HEK293 (cell line): ENCODE data around the gene BLVRA.

Experiments
- IKZF3 ChIP-seq: fragments of 450-650 bp; IDR thresholded peaks from 2 replicates; pipeline ENCODE4 v1.5.0; 2018; ENCODE audit warnings: missing biosample characterization, mild to moderate bottlenecking, missing genetic modification characterization, moderate library complexity
- KLF1 ChIP-seq: fragments of 450-650 bp; formaldehyde crosslinking; IDR thresholded peaks from 2 replicates; pipeline ENCODE4 v1.5.1; 2016; ENCODE audit warnings: missing biosample characterization, missing genetic modification characterization
- MYNN ChIP-seq: fragments of 450-650 bp; formaldehyde crosslinking; IDR thresholded peaks from 2 replicates; pipeline ENCODE4 v1.5.1; 2016; ENCODE audit warnings: missing biosample characterization, missing genetic modification characterization, borderline replicate concordance
- RBAK ChIP-seq: fragments of 450-650 bp; formaldehyde crosslinking; IDR thresholded peaks from 2 replicates; pipeline ENCODE4 v1.5.1; 2016; ENCODE audit warnings: missing biosample characterization, missing genetic modification characterization
- SP7 ChIP-seq: fragments of 450-650 bp; formaldehyde crosslinking; IDR thresholded peaks from 2 replicates; pipeline ENCODE4 v1.5.1; 2016; ENCODE audit warnings: missing biosample characterization, missing genetic modification characterization
- TRIM28 ChIP-seq: IDR thresholded peaks from 2 replicates; pipeline ENCODE4 v1.6.1; 2011; ENCODE audit warnings: low read length, control low read depth, borderline replicate concordance
- ZBTB8A ChIP-seq: fragments of 450-650 bp; formaldehyde crosslinking; IDR thresholded peaks from 2 replicates; pipeline ENCODE4 v1.5.1; 2016; ENCODE audit warnings: missing biosample characterization, missing genetic modification characterization
- ZFP37 ChIP-seq: fragments of 450-650 bp; formaldehyde crosslinking; IDR thresholded peaks from 2 replicates; pipeline ENCODE4 v1.5.1; 2016; ENCODE audit warnings: missing biosample characterization, missing genetic modification characterization
- ZNF10 ChIP-seq: fragments of 450-650 bp; formaldehyde crosslinking; IDR thresholded peaks from 2 replicates; pipeline ENCODE4 v1.5.1; 2017; ENCODE audit warnings: missing biosample characterization, missing genetic modification characterization
- ZNF140 ChIP-seq: fragments of 450-650 bp; formaldehyde crosslinking; IDR thresholded peaks from 2 replicates; pipeline ENCODE4 v1.5.1; 2016; ENCODE audit warnings: missing biosample characterization, missing genetic modification characterization
- ZNF211 ChIP-seq: fragments of 450-650 bp; formaldehyde crosslinking; IDR thresholded peaks from 2 replicates; pipeline ENCODE4 v1.5.1; 2016; ENCODE audit warnings: low read depth, missing biosample characterization, missing genetic modification characterization
- ZNF274 ChIP-seq, 2 experiments: fragments of 200-500 bp in 1 of 2; fragments of 450-650 bp in 1 of 2; sonication (Bioruptor generic) in 1 of 2; formaldehyde crosslinking in 1 of 2; IDR thresholded peaks; 2 replicates each; pipeline versions ENCODE4 v1.5.1 to v1.6.1; 2014 to 2016; ENCODE audit warnings: borderline replicate concordance in 1 of 2, inconsistent platforms in 1 of 2, low read length in 1 of 2, missing biosample characterization in 1 of 2, missing genetic modification characterization in 1 of 2
- ZNF302 ChIP-seq: fragments of 450-650 bp; formaldehyde crosslinking; IDR thresholded peaks from 2 replicates; pipeline ENCODE4 v1.5.1; 2016; ENCODE audit warnings: missing biosample characterization, missing genetic modification characterization, low read depth
- ZNF311 ChIP-seq: fragments of 450-650 bp; formaldehyde crosslinking; IDR thresholded peaks from 2 replicates; pipeline ENCODE4 v1.5.1; 2017; ENCODE audit warnings: missing biosample characterization, missing genetic modification characterization, borderline replicate concordance
- ZNF324 ChIP-seq: fragments of 450-650 bp; formaldehyde crosslinking; IDR thresholded peaks from 2 replicates; pipeline ENCODE4 v1.5.1; 2016; ENCODE audit warnings: missing biosample characterization, missing genetic modification characterization
- ZNF510 ChIP-seq: fragments of 450-650 bp; formaldehyde crosslinking; IDR thresholded peaks from 2 replicates; pipeline ENCODE4 v1.5.1; 2018; ENCODE audit warnings: mild to moderate bottlenecking, missing genetic modification characterization, missing biosample characterization; ENCODE audit not compliant: insufficient replicate concordance
- ZNF600 ChIP-seq: fragments of 450-650 bp; formaldehyde crosslinking; IDR thresholded peaks from 2 replicates; pipeline ENCODE4 v1.5.1; 2016; ENCODE audit warnings: missing biosample characterization, missing genetic modification characterization
- ZNF623 ChIP-seq: fragments of 450-650 bp; formaldehyde crosslinking; IDR thresholded peaks from 2 replicates; pipeline ENCODE4 v1.5.1; 2016; ENCODE audit warnings: missing biosample characterization, missing genetic modification characterization
- ZNF701 ChIP-seq: fragments of 450-650 bp; formaldehyde crosslinking; IDR thresholded peaks from 2 replicates; pipeline ENCODE4 v1.5.1; 2016; ENCODE audit warnings: missing biosample characterization, missing genetic modification characterization
- ZNF707 ChIP-seq: fragments of 450-650 bp; formaldehyde crosslinking; IDR thresholded peaks from 2 replicates; pipeline ENCODE4 v1.5.1; 2016; ENCODE audit warnings: missing biosample characterization, missing genetic modification characterization
- ZNF76 ChIP-seq: fragments of 450-650 bp; formaldehyde crosslinking; IDR thresholded peaks from 2 replicates; pipeline ENCODE4; 2016; ENCODE audit warnings: low read depth, missing biosample characterization, missing genetic modification characterization, borderline replicate concordance
- TF ChIP-seq, protein P1 (sequence below): fragments of 450-650 bp; formaldehyde crosslinking; IDR thresholded peaks from 2 replicates; pipeline ENCODE4 v1.5.1; 2017; ENCODE audit warnings: missing biosample characterization, missing genetic modification characterization
- TF ChIP-seq, protein P2 (sequence below): fragments of 450-650 bp; formaldehyde crosslinking; optimal IDR thresholded peaks from 2 replicates; pipeline ENCODE3; 2016; ENCODE audit warnings: missing biosample characterization, mild to moderate bottlenecking, missing genetic modification characterization
- TF ChIP-seq, protein P3 (sequence below): fragments of 450-650 bp; formaldehyde crosslinking; IDR thresholded peaks from 2 replicates; pipeline ENCODE4 v1.5.1; 2016; ENCODE audit warnings: missing biosample characterization, missing genetic modification characterization, borderline replicate concordance
- TF ChIP-seq, protein P4 (sequence below): fragments of 450-650 bp; formaldehyde crosslinking; IDR thresholded peaks from 2 replicates; pipeline ENCODE4 v1.5.1; 2016; ENCODE audit warnings: missing biosample characterization, missing genetic modification characterization
- TF ChIP-seq, protein P5 (sequence below): fragments of 450-650 bp; formaldehyde crosslinking; IDR thresholded peaks from 2 replicates; pipeline ENCODE4 v1.5.0; 2017; ENCODE audit warnings: missing biosample characterization, missing genetic modification characterization, borderline replicate concordance

Gene BLVRA

DNA sequence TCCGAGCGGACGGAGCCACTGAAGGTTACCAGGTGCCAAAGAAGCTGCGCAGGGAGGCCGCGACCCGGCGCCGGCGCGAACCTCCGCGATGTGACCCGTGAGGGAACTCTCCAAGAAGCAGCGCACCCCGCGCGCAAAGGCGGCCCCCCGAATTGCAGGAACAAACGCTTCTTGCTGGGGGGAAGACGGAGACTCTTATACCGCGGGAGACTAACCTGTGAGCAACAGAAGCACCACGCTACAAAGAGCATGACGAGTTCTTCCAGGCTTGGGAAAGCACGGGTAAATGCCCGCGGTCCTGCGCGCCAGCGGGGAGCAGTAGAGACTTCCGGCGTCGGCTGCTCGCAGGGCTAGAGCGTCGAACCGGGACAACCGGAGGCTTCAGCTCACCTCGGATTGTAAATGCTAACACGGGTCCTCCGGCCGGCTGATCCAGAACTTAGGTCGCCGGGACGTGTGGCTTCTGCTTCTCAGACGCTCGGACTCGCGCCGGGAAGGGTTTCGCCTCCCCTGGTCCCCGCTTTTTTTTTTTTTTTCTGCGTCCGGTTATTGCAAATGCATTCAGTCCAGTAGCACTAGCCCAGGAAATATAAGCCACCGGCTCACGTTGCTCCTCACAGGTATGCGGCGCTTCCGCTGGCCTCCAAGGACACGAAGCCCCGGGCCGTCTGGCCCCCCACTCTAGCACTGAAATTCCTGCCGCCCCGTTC, 29.1 kb upstream of the BLVRA start, which contains the start of gene COA1 (continued):
- TF ChIP-seq, protein P1, sequence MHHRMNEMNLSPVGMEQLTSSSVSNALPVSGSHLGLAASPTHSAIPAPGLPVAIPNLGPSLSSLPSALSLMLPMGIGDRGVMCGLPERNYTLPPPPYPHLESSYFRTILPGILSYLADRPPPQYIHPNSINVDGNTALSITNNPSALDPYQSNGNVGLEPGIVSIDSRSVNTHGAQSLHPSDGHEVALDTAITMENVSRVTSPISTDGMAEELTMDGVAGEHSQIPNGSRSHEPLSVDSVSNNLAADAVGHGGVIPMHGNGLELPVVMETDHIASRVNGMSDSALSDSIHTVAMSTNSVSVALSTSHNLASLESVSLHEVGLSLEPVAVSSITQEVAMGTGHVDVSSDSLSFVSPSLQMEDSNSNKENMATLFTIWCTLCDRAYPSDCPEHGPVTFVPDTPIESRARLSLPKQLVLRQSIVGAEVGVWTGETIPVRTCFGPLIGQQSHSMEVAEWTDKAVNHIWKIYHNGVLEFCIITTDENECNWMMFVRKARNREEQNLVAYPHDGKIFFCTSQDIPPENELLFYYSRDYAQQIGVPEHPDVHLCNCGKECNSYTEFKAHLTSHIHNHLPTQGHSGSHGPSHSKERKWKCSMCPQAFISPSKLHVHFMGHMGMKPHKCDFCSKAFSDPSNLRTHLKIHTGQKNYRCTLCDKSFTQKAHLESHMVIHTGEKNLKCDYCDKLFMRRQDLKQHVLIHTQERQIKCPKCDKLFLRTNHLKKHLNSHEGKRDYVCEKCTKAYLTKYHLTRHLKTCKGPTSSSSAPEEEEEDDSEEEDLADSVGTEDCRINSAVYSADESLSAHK (tag by site-specific recombination) = 0 out of 2 replicates have a peak, but pooled peaks have one; percentile 29
- TF ChIP-seq ZFP37 (tag by site-specific recombination) (peak; percentile 82; the same call in 1 of the 2 replicates), ZNF311 (tag by site-specific recombination) (no peak), ZNF10 (tag by site-specific recombination) (no peak; the same call in 1 of the 2 replicates), ZNF140 (tag by site-specific recombination) (no peak), ZNF701 (tag by site-specific recombination) (no peak), SP7 (tag by site-specific recombination) (peak; percentile 86), ZNF600 (peak; percentile 90), ZNF707 (tag by site-specific recombination) (no peak), ZNF211 (tag by site-specific recombination) (no peak), RBAK (tag by site-specific recombination) (no peak), ZNF623 (tag by site-specific recombination) (no peak), ZNF510 (no peak), ZNF324 (tag by site-specific recombination) (peak; percentile 62; the same call in 1 of the 2 replicates), ZNF274 (IDR thresholded peaks at IDR 0.05; ENCODE audit: low read length) (no peak), ZNF274 (tag by site-specific recombination; IDR thresholded peaks at IDR 0.05; ENCODE audit: borderline replicate concordance) (no peak), IKZF3 (tag by site-specific recombination) (no peak; the same call in 1 of the 2 replicates), TRIM28 (no peak), MYNN (tag by site-specific recombination) (no peak), ZBTB8A (tag by site-specific recombination) (no peak), KLF1 (tag by site-specific recombination) (no peak), ZNF302 (tag by site-specific recombination) (no peak), ZNF76 (peak; percentile 72)
- TF ChIP-seq, protein P2, sequence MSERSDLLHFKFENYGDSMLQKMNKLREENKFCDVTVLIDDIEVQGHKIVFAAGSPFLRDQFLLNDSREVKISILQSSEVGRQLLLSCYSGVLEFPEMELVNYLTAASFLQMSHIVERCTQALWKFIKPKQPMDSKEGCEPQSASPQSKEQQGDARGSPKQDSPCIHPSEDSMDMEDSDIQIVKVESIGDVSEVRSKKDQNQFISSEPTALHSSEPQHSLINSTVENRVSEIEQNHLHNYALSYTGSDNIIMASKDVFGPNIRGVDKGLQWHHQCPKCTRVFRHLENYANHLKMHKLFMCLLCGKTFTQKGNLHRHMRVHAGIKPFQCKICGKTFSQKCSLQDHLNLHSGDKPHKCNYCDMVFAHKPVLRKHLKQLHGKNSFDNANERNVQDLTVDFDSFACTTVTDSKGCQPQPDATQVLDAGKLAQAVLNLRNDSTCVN (tag by site-specific recombination) = peak; percentile 82
- TF ChIP-seq, protein P3, sequence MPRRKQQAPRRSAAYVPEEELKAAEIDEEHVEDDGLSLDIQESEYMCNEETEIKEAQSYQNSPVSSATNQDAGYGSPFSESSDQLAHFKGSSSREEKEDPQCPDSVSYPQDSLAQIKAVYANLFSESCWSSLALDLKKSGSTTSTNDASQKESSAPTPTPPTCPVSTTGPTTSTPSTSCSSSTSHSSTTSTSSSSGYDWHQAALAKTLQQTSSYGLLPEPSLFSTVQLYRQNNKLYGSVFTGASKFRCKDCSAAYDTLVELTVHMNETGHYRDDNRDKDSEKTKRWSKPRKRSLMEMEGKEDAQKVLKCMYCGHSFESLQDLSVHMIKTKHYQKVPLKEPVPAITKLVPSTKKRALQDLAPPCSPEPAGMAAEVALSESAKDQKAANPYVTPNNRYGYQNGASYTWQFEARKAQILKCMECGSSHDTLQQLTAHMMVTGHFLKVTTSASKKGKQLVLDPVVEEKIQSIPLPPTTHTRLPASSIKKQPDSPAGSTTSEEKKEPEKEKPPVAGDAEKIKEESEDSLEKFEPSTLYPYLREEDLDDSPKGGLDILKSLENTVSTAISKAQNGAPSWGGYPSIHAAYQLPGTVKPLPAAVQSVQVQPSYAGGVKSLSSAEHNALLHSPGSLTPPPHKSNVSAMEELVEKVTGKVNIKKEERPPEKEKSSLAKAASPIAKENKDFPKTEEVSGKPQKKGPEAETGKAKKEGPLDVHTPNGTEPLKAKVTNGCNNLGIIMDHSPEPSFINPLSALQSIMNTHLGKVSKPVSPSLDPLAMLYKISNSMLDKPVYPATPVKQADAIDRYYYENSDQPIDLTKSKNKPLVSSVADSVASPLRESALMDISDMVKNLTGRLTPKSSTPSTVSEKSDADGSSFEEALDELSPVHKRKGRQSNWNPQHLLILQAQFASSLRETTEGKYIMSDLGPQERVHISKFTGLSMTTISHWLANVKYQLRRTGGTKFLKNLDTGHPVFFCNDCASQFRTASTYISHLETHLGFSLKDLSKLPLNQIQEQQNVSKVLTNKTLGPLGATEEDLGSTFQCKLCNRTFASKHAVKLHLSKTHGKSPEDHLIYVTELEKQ (tag by site-specific recombination) = no peak
- TF ChIP-seq, protein P4, sequence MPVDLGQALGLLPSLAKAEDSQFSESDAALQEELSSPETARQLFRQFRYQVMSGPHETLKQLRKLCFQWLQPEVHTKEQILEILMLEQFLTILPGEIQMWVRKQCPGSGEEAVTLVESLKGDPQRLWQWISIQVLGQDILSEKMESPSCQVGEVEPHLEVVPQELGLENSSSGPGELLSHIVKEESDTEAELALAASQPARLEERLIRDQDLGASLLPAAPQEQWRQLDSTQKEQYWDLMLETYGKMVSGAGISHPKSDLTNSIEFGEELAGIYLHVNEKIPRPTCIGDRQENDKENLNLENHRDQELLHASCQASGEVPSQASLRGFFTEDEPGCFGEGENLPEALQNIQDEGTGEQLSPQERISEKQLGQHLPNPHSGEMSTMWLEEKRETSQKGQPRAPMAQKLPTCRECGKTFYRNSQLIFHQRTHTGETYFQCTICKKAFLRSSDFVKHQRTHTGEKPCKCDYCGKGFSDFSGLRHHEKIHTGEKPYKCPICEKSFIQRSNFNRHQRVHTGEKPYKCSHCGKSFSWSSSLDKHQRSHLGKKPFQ (tag by site-specific recombination) = no peak
- TF ChIP-seq, protein P5, sequence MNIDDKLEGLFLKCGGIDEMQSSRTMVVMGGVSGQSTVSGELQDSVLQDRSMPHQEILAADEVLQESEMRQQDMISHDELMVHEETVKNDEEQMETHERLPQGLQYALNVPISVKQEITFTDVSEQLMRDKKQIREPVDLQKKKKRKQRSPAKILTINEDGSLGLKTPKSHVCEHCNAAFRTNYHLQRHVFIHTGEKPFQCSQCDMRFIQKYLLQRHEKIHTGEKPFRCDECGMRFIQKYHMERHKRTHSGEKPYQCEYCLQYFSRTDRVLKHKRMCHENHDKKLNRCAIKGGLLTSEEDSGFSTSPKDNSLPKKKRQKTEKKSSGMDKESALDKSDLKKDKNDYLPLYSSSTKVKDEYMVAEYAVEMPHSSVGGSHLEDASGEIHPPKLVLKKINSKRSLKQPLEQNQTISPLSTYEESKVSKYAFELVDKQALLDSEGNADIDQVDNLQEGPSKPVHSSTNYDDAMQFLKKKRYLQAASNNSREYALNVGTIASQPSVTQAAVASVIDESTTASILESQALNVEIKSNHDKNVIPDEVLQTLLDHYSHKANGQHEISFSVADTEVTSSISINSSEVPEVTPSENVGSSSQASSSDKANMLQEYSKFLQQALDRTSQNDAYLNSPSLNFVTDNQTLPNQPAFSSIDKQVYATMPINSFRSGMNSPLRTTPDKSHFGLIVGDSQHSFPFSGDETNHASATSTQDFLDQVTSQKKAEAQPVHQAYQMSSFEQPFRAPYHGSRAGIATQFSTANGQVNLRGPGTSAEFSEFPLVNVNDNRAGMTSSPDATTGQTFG (tag by site-specific recombination) = no peak
